ENCODE data around the gene THAP3.

DNA sequence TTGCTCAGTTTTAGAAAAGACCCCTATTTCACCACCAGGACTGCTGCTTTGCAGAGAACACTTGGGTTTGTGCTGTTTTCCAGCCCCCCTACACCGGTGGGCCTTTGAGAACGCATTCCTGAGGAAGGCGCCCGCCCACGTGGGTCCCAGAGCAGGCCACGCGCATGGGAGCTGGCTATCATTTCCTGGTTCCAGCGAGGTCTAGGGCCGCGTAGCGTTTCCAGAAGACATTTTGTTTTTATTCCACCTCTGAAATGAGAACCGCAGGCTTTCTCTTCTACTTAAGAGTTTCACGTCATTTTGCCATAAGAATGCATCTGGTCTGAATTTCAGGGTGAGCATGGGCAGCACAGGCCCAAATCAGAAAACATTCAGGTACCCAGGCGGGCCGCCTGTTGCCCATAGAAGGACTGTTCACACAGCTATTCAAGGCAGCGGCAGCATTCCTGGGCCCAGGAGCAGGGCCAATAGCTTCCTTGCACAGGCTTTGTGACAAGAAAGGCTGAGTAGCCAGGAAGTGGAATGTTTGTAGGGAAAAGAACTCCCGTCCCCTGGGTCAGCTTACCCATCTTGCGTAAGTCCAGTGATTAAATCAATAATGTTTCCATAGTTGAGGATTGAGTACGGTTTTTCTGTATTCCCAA is 20.6 kb upstream of the THAP3 start:
- TF ChIP-seq EP300 (IDR thresholded peaks at IDR 0.05) (peak in 1 of 4 donors; percentile 23), CTCF (IDR thresholded peaks at IDR 0.05) (peak in 2 of 4 experiments; percentile 53 to 58), POLR2AphosphoS5 (IDR thresholded peaks at IDR 0.05) (peak in 3 of 4 donors; percentile 51 to 68 (median 51)), POLR2A (IDR thresholded peaks at IDR 0.05) (no peak)
